Esophagus mucosa (tissue), 1 donor: Measurements from ENCODE around the gene GOLGA6L4. TPM values are rescaled to one million over a fixed set of nuclear protein-coding genes. Genes with fewer than 3 reads are reported as not detected.
"Not testable (repeated sequence)": the region's sequence is repeated elsewhere in the genome, so short reads cannot be mapped to it uniquely, and the experiment has no call there.

Source experiments
- ATAC-seq: fragments of 200-7000 bp; cut with Tn5 transposase; one replicate; pipeline ENCODE4 v1.9.1; 2020
- total RNA-seq: library from RNA; stranded (reverse); gene quantifications from one replicate; pipeline ENCODE4 v1.2.4, GENCODE V29; 2023
- donor health status: DM: yes; HTN: yes; CAD: no.

GOLGA6L4 gene
- total RNA-seq = 2.4 TPM

GRCh38 chr15:84235573-84235972 lies at the start of gene GOLGA6L4:
GOLGA6L4 (plus strand) TSS chr15:84235773; CDS start chr15:84235835, 62 bp downstream.
- ATAC-seq = not testable (repeated sequence)

GRCh38 chr15:84192982-84193381 lies 42.6 kb upstream of the GOLGA6L4 start:
- ATAC-seq = peak; percentile 71

GRCh38 chr15:84195603-84196002 lies 40.0 kb upstream of the GOLGA6L4 start:
- peak; percentile 87 for ATAC-seq

GRCh38 chr15:84196530-84197188 lies 38.9 kb upstream of the GOLGA6L4 start:
- peak; percentile 18 for ATAC-seq

GRCh38 chr15:84199865-84200264 lies 35.7 kb upstream of the GOLGA6L4 start:
- peak; percentile 37 for ATAC-seq

- not testable (repeated sequence) for ATAC-seq
These were observed 10.9 kb downstream of the GOLGA6L4 start for GRCh38 chr15:84246441-84246840.
